Measurements from ENCODE around the gene AFAP1.

- TF ChIP-seq, protein P1, sequence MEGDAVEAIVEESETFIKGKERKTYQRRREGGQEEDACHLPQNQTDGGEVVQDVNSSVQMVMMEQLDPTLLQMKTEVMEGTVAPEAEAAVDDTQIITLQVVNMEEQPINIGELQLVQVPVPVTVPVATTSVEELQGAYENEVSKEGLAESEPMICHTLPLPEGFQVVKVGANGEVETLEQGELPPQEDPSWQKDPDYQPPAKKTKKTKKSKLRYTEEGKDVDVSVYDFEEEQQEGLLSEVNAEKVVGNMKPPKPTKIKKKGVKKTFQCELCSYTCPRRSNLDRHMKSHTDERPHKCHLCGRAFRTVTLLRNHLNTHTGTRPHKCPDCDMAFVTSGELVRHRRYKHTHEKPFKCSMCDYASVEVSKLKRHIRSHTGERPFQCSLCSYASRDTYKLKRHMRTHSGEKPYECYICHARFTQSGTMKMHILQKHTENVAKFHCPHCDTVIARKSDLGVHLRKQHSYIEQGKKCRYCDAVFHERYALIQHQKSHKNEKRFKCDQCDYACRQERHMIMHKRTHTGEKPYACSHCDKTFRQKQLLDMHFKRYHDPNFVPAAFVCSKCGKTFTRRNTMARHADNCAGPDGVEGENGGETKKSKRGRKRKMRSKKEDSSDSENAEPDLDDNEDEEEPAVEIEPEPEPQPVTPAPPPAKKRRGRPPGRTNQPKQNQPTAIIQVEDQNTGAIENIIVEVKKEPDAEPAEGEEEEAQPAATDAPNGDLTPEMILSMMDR (IDR thresholded peaks at IDR 0.05), result no peak
- no peak for TF ChIP-seq POLR2A (IDR thresholded peaks at IDR 0.05)
These were observed 71.3 kb downstream of the AFAP1 start for GRCh38 chr4:7868436-7868775.

All from lower leg skin (tissue), 3 donors.